ENCODE measurements around the gene CASP6.

Gene CASP6

DNA sequence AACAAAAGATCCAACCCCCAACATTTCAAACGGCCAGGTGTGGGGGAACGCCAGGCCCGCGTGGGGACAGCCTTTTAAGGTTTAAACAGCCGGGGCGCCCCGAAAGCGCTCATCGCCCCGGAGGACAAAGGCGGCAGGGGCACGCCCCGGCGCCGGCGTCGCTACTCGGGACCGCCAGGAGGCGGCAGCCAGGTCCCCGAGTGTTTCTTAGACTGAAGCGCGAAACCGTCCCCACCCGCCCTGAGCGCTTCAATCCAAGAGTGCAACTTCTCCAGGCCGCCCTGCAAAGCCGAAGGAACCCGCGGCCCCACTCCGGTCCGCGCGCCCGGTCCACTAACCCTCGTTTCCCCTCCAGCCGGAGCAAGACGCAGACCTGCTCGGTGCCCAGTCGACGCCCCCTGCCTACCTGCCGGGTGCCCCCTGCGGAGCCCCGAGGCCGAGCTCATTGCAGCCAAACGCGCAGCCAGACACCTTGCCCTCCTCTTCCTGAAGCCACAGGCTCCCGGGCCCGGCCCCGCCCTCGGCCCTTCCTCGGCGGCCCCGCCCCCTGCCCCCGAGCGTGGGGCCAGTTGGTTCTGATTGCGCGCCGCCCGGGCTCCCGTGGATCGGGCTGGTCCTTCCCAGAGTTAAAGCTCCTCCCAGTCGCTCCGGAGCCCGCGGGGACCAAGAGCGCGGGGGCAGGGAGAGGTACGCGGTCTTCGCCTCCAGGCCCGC is at the start of gene CASP6:
Gene CASP6, minus strand, starts transcription at position 496 of the 714 bp plus-strand sequence. Its CDS starts 50 bp downstream, at position 446.
- peak within 1 kb of the TSS; percentile 70 for H3K4me3 ChIP-seq (ENCODE audit: insufficient read length, low read depth)

DNA sequence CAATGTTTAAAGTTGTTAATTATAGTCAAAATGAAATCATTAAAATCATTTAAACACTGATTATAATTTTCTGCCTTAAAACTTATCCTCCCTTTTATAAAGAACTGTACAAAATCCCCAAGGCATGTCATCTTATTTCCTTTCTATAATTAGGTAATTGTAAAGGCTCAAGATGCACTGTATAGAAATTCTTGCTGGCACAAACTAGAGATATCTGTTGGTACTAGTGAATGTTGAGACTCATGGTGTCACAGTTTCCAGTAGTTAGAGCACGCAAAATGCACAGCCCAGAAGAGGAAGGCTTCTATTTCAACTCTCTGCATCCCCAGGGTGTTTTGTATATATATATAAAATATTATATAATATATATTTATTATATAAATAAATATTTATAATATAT is 49.3 kb upstream of the CASP6 start:
- H3K36me3 ChIP-seq (ENCODE audit: insufficient read depth, insufficient read length, low read length), result no peaks in the 10 kb centered on the region
- no peak for TF ChIP-seq YY1 (IDR thresholded peaks at IDR 0.05; ENCODE audit: insufficient read depth, insufficient read length)
- TF ChIP-seq ZNF274 (IDR thresholded peaks at IDR 0.05; ENCODE audit: low read depth, low read length), result no peak
- TF ChIP-seq SUZ12 (IDR thresholded peaks at IDR 0.05; ENCODE audit: extremely low read depth, insufficient read depth, insufficient read length), result no peak
- H3K9me3 ChIP-seq (ENCODE audit: insufficient read depth, low read length), result no peaks in the 10 kb centered on the region
- H3K27me3 ChIP-seq (ENCODE audit: insufficient read depth, insufficient read length), result no peaks in the 10 kb centered on the region
- no peaks in the 10 kb centered on the region for H3K4me1 ChIP-seq (ENCODE audit: insufficient read depth, insufficient read length)
- no peak overlapping the region for H3K4me3 ChIP-seq (ENCODE audit: insufficient read length, low read depth)
- H3K9ac ChIP-seq (ENCODE audit: insufficient read length, low read depth), result no peak overlapping the region
- DNase-seq (ENCODE audit: low read depth, low spot score), result no peak

More for the DNA sequence above, at the start of gene CASP6:
- no peaks in the 10 kb centered on the region for H3K9me3 ChIP-seq (ENCODE audit: insufficient read depth, low read length)
- peak; percentile 44 for DNase-seq (ENCODE audit: low read depth, low spot score)
- peaks cover 2% of the 10 kb centered on the region for H3K36me3 ChIP-seq (ENCODE audit: insufficient read depth, insufficient read length, low read length)
- peak within 1 kb of the TSS; percentile 72 for H3K9ac ChIP-seq (ENCODE audit: insufficient read length, low read depth)
- no peak for TF ChIP-seq YY1 (IDR thresholded peaks at IDR 0.05; ENCODE audit: insufficient read depth, insufficient read length)
- no peak for TF ChIP-seq ZNF274 (IDR thresholded peaks at IDR 0.05; ENCODE audit: low read depth, low read length)
- no peak for TF ChIP-seq SUZ12 (IDR thresholded peaks at IDR 0.05; ENCODE audit: extremely low read depth, insufficient read depth, insufficient read length)
- H3K27me3 ChIP-seq (ENCODE audit: insufficient read depth, insufficient read length), result no peaks in the 10 kb centered on the region
- no peaks in the 10 kb centered on the region for H3K4me1 ChIP-seq (ENCODE audit: insufficient read depth, insufficient read length)

DNA sequence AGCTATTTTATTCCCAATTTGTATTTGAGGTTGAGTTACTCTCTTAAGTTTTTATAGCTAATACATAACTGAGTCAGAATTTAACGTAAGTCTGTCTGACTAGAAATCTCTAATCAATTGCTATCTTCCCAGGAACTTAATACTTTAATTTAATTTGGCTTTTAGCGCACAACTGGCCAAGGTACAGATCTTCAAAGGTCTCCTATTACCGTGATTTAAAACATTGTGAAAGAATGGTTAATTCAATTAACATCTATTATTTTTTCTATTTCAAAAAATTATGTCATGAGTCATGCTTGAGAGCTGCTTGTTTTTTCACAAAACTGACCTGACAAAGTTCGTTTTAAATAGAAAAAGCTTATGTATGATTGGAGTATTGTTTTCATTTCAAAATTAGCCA is 48.6 kb upstream of the CASP6 start:
- no peaks in the 10 kb centered on the region for H3K27me3 ChIP-seq (ENCODE audit: insufficient read depth, insufficient read length)
- no peaks in the 10 kb centered on the region for H3K9me3 ChIP-seq (ENCODE audit: insufficient read depth, low read length)
- TF ChIP-seq ZNF274 (IDR thresholded peaks at IDR 0.05; ENCODE audit: low read depth, low read length), result no peak
- TF ChIP-seq YY1 (IDR thresholded peaks at IDR 0.05; ENCODE audit: insufficient read depth, insufficient read length), result no peak
- TF ChIP-seq SUZ12 (IDR thresholded peaks at IDR 0.05; ENCODE audit: extremely low read depth, insufficient read depth, insufficient read length), result no peak
- no peaks in the 10 kb centered on the region for H3K4me1 ChIP-seq (ENCODE audit: insufficient read depth, insufficient read length)
- no peak for DNase-seq (ENCODE audit: low read depth, low spot score)
- no peaks in the 10 kb centered on the region for H3K36me3 ChIP-seq (ENCODE audit: insufficient read depth, insufficient read length, low read length)
- H3K4me3 ChIP-seq (ENCODE audit: insufficient read length, low read depth), result no peak overlapping the region
- H3K9ac ChIP-seq (ENCODE audit: insufficient read length, low read depth), result no peak overlapping the region

- no peak for DNase-seq (ENCODE audit: low read depth, low spot score)
- TF ChIP-seq ZNF274 (IDR thresholded peaks at IDR 0.05; ENCODE audit: low read depth, low read length) (no peak), YY1 (IDR thresholded peaks at IDR 0.05; ENCODE audit: insufficient read depth, insufficient read length) (no peak), SUZ12 (IDR thresholded peaks at IDR 0.05; ENCODE audit: extremely low read depth, insufficient read depth, insufficient read length) (no peak)
- Histone ChIP-seq H3K9ac (ENCODE audit: insufficient read length, low read depth) (no peak overlapping the region), H3K9me3 (ENCODE audit: insufficient read depth, low read length) (no peaks in the 10 kb centered on the region), H3K36me3 (ENCODE audit: insufficient read depth, insufficient read length, low read length) (no peaks in the 10 kb centered on the region), H3K4me3 (ENCODE audit: insufficient read length, low read depth) (no peak overlapping the region), H3K4me1 (ENCODE audit: insufficient read depth, insufficient read length) (no peaks in the 10 kb centered on the region), H3K27me3 (ENCODE audit: insufficient read depth, insufficient read length) (no peaks in the 10 kb centered on the region)
These were observed 47.5 kb upstream of the CASP6 start for GRCh38 chr4:109750652-109751244.

DNA sequence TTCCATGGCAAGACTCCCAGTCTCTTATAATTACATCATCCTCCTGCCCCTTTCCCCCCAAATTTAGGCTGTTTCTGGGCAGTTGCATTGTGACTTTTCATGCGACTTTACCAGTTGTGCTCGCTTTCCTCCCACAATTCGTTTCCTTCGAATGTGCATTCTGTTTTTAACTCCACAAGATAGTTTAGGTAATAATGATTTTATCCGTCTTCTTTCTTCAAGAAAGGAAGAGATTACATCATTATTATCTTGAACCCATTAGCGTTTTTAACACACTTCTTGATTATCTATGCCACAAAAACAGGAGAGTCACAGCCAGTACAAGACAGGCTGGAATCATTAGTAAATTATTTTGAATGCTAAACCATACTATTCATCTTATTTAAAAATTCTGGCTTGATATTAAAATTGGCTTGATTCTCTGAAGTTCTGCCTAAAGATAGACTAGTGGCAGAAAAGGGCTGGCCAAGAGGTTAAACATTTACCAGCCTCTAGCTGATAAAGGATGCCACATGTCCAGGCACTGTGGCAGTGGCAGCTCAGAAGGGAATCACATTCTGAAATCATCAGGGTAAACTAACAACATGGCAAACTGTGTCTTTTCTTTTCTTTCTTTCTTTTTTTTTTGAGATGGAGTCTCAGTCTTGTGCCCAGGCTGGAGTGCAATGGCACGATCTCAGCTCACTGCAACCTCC is 46.3 kb upstream of the CASP6 start:
- no peaks in the 10 kb centered on the region for H3K36me3 ChIP-seq (ENCODE audit: insufficient read depth, insufficient read length, low read length)
- H3K4me1 ChIP-seq (ENCODE audit: insufficient read depth, insufficient read length), result no peaks in the 10 kb centered on the region
- H3K9ac ChIP-seq (ENCODE audit: insufficient read length, low read depth), result no peak overlapping the region
- no peak for DNase-seq (ENCODE audit: low read depth, low spot score)
- H3K27me3 ChIP-seq (ENCODE audit: insufficient read depth, insufficient read length), result no peaks in the 10 kb centered on the region
- no peak overlapping the region for H3K4me3 ChIP-seq (ENCODE audit: insufficient read length, low read depth)
- H3K9me3 ChIP-seq (ENCODE audit: insufficient read depth, low read length), result no peaks in the 10 kb centered on the region
- TF ChIP-seq YY1 (IDR thresholded peaks at IDR 0.05; ENCODE audit: insufficient read depth, insufficient read length) (no peak), ZNF274 (IDR thresholded peaks at IDR 0.05; ENCODE audit: low read depth, low read length) (no peak), SUZ12 (IDR thresholded peaks at IDR 0.05; ENCODE audit: extremely low read depth, insufficient read depth, insufficient read length) (no peak)

DNA sequence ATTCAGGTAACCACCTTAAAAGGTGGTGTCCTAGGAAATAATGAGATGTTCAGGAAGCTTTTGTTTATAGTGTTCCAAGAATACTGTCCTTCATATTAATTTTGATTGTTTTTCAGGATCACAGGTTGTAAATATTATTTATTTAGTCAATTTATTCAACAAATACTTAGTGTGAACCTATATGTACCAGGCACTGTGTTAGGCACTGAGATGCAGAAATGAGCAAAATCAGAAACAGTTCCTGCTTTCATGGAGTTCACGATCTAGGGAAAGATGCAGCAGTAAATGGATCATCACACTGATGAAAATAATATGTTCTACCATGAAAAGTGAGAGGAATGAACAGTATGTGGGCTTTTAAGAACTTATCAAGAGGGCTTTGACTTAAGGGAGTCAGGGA is 44.9 kb upstream of the CASP6 start:
- Histone ChIP-seq H3K4me1 (ENCODE audit: insufficient read depth, insufficient read length) (no peaks in the 10 kb centered on the region), H3K36me3 (ENCODE audit: insufficient read depth, insufficient read length, low read length) (no peaks in the 10 kb centered on the region), H3K9ac (ENCODE audit: insufficient read length, low read depth) (no peak overlapping the region), H3K9me3 (ENCODE audit: insufficient read depth, low read length) (no peaks in the 10 kb centered on the region), H3K27me3 (ENCODE audit: insufficient read depth, insufficient read length) (no peaks in the 10 kb centered on the region), H3K4me3 (ENCODE audit: insufficient read length, low read depth) (no peak overlapping the region)
- TF ChIP-seq ZNF274 (IDR thresholded peaks at IDR 0.05; ENCODE audit: low read depth, low read length) (no peak), YY1 (IDR thresholded peaks at IDR 0.05; ENCODE audit: insufficient read depth, insufficient read length) (no peak), SUZ12 (IDR thresholded peaks at IDR 0.05; ENCODE audit: extremely low read depth, insufficient read depth, insufficient read length) (no peak)
- DNase-seq (ENCODE audit: low read depth, low spot score), result no peak

DNA sequence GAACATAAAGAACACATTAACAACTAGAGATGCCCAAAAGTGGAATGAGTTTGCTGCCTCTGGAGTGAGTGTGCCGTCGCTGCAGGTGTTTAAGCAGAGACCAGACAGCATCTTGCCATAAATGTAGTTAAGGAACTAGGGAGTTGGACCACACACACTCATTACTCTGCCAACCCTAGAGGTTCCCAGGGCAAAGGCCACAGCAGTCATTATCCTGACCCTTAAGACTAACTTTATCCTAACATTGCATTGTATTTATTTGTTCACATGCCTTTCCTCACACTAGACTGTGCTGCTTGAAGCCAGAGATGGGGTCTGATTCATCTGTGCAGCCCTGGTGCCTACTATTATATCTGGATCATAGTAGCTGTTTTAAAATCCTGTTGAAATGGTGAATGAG is 43.5 kb upstream of the CASP6 start:
- H3K9me3 ChIP-seq (ENCODE audit: insufficient read depth, low read length), result no peaks in the 10 kb centered on the region
- H3K27me3 ChIP-seq (ENCODE audit: insufficient read depth, insufficient read length), result no peaks in the 10 kb centered on the region
- H3K36me3 ChIP-seq (ENCODE audit: insufficient read depth, insufficient read length, low read length), result no peaks in the 10 kb centered on the region
- no peak for TF ChIP-seq ZNF274 (IDR thresholded peaks at IDR 0.05; ENCODE audit: low read depth, low read length)
- TF ChIP-seq SUZ12 (IDR thresholded peaks at IDR 0.05; ENCODE audit: extremely low read depth, insufficient read depth, insufficient read length), result no peak
- no peak for TF ChIP-seq YY1 (IDR thresholded peaks at IDR 0.05; ENCODE audit: insufficient read depth, insufficient read length)
- no peaks in the 10 kb centered on the region for H3K4me1 ChIP-seq (ENCODE audit: insufficient read depth, insufficient read length)
- H3K4me3 ChIP-seq (ENCODE audit: insufficient read length, low read depth), result no peak overlapping the region
- no peak overlapping the region for H3K9ac ChIP-seq (ENCODE audit: insufficient read length, low read depth)
- DNase-seq (ENCODE audit: low read depth, low spot score), result no peak
